SK-N-SH (cell line): ENCODE results near the gene SCGB3A1. TPM values are rescaled to one million over a fixed set of nuclear protein-coding genes. Genes with fewer than 3 reads are reported as not detected.

Experiments
- CTCF ChIA-PET: fragments of 300-600, 350-600 bp; formaldehyde crosslinking; extraction: SDS; loops from one replicate; lab custom pipeline; 2021; lab: Yijun Ruan, JAX
- POLR2A ChIA-PET: fragments of 350-600 bp; sonication (Branson Sonifier 250); formaldehyde crosslinking; extraction: SDS; loops from one replicate; lab custom pipeline; 2020; ENCODE audit warnings: antibody characterized with exemption, inconsistent platforms; lab: Yijun Ruan, JAX
- DNase-seq: peaks from one replicate; pipeline ENCODE4 v3.0.0; 2012
- H2AFZ ChIP-seq: fragments of 200-600 bp; sonication (generic); 2 replicates; pipeline ENCODE4 v1.8.1; 2016; ENCODE audit warnings: antibody characterized with exemption, mild to moderate bottlenecking, low read depth
- H3F3A ChIP-seq: fragments of 200-600 bp; sonication (generic); replicated peaks from 2 replicates; pipeline ENCODE3; 2016; ENCODE audit warnings: antibody characterized with exemption, mild to moderate bottlenecking; ENCODE audit not compliant: insufficient read depth
- H3K27ac ChIP-seq, 2 experiments: fragments of 200-500 bp in 1 of 2; fragments of 200-600 bp in 1 of 2; sonication (Bioruptor generic) in 1 of 2; sonication (generic), shearing (Covaris generic) in 1 of 2; 2 replicates each; pipeline versions ENCODE4 v1.5.1 to v1.6.1; 2014 to 2016; ENCODE audit warnings: low read depth in 2 of 2, inconsistent platforms in 1 of 2, low read length in 1 of 2, mild to moderate bottlenecking in 1 of 2, mixed read lengths in 1 of 2
- H3K27me3 ChIP-seq: fragments of 200-600 bp; sonication (generic), shearing (Covaris generic); 2 replicates; pipeline ENCODE4 v1.6.1; 2016; ENCODE audit warnings: mixed run types; ENCODE audit not compliant: insufficient read depth
- H3K36me3 ChIP-seq, 2 experiments: fragments of 200-500 bp in 1 of 2; fragments of 200-600 bp in 1 of 2; sonication (Bioruptor generic) in 1 of 2; sonication (generic) in 1 of 2; replicated peaks in 1 of 2; 2 replicates each; pipeline versions ENCODE3 to v1.5.1; 2014 to 2016; ENCODE audit warnings: low read length in 1 of 2, mild to moderate bottlenecking in 1 of 2; ENCODE audit not compliant: insufficient read depth in 2 of 2, control insufficient read depth in 1 of 2
- H3K4me1 ChIP-seq, 2 experiments: fragments of 200-500 bp in 1 of 2; fragments of 200-600 bp in 1 of 2; sonication (Bioruptor generic) in 1 of 2; sonication (generic), shearing (Covaris generic) in 1 of 2; 2 replicates each; pipeline versions ENCODE4 v1.5.1 to v1.6.1; 2014 to 2016; ENCODE audit warnings: low read depth in 1 of 2, low read length in 1 of 2, mixed run types in 1 of 2; ENCODE audit not compliant: insufficient read depth in 2 of 2, control insufficient read depth in 1 of 2
- H3K4me2 ChIP-seq: fragments of 200-600 bp; sonication (generic), shearing (Covaris generic); 2 replicates; pipeline ENCODE4 v1.6.1; 2017; ENCODE audit warnings: mixed run types
- H3K4me3 ChIP-seq, 2 experiments: fragments of 200-500 bp in 1 of 2; fragments of 200-600 bp in 1 of 2; sonication (Bioruptor generic) in 1 of 2; sonication (generic), shearing (Covaris generic) in 1 of 2; 2 replicates each; pipeline versions ENCODE4 v1.5.1 to v1.8.1; 2014 to 2016; ENCODE audit warnings: low read depth in 2 of 2, inconsistent platforms in 1 of 2, low read length in 1 of 2, mild to moderate bottlenecking in 1 of 2, mixed read lengths in 1 of 2, moderate library complexity in 1 of 2
- H3K79me2 ChIP-seq: fragments of 200-600 bp; sonication (generic); 2 replicates; pipeline ENCODE4 v1.8.1; 2017; ENCODE audit warnings: mild to moderate bottlenecking; ENCODE audit not compliant: insufficient read depth
- H3K9ac ChIP-seq: fragments of 200-600 bp; sonication (generic); 2 replicates; pipeline ENCODE4 v1.6.1; 2017; ENCODE audit warnings: mixed run types
- H3K9me2 ChIP-seq: fragments of 200-600 bp; sonication (generic); 2 replicates; pipeline ENCODE4 v1.6.1; 2017; ENCODE audit warnings: mixed run types
- H3K9me3 ChIP-seq: fragments of 200-600 bp; sonication (generic); 2 replicates; pipeline ENCODE4 v1.6.1; 2017; ENCODE audit warnings: mixed run types, mild to moderate bottlenecking, moderate library complexity
- H4K20me1 ChIP-seq: fragments of 200-600 bp; sonication (generic); 2 replicates; pipeline ENCODE4 v1.6.1; 2017; ENCODE audit warnings: mild to moderate bottlenecking, mixed run types; ENCODE audit not compliant: insufficient read depth
- CHD2 ChIP-seq: fragments of 150-350 bp; IDR thresholded peaks from 2 replicates; pipeline ENCODE4 v1.6.1; 2018; ENCODE audit warnings: low read length; ENCODE audit not compliant: partially characterized antibody
- ELF1 ChIP-seq: IDR thresholded peaks from 2 replicates; pipeline ENCODE4 v1.4.0; 2012
- EP300 ChIP-seq, 2 experiments: IDR thresholded peaks; 2 replicates each; pipeline versions ENCODE4 v1.4.0 to v1.6.1; 2012; ENCODE audit warnings: borderline replicate concordance in 1 of 2, low read depth in 1 of 2, low read length in 1 of 2
- EZH2phosphoT487 ChIP-seq: fragments of 200-600 bp; sonication (generic); IDR thresholded peaks from 2 replicates; pipeline ENCODE4 v1.6.1; 2017; ENCODE audit warnings: low read depth, mixed run types, mild to moderate bottlenecking, antibody characterized with exemption, moderate library complexity, borderline replicate concordance
- GABPA ChIP-seq: IDR thresholded peaks from 2 replicates; pipeline ENCODE4 v1.4.0; 2012; ENCODE audit warnings: low read depth, mild to moderate bottlenecking
- MEF2A ChIP-seq: IDR thresholded peaks from 2 replicates; pipeline ENCODE4 v1.4.0; 2012; ENCODE audit warnings: low read depth, borderline replicate concordance
- RAD21 ChIP-seq: IDR thresholded peaks from 2 replicates; pipeline ENCODE4 v1.6.1; 2012; ENCODE audit warnings: mild to moderate bottlenecking, low read length
- RFX5 ChIP-seq: IDR thresholded peaks from 2 replicates; pipeline ENCODE4 v1.6.1; 2012; ENCODE audit warnings: mild to moderate bottlenecking, improper control_type of control experiment, low read length
- SIN3A ChIP-seq: IDR thresholded peaks from 2 replicates; pipeline ENCODE4 v1.6.1; 2012; ENCODE audit warnings: low read depth, mild to moderate bottlenecking, low read length, moderate library complexity, borderline replicate concordance
- SMC3 ChIP-seq: IDR thresholded peaks from 2 replicates; pipeline ENCODE4 v1.6.1; 2012; ENCODE audit warnings: low read depth, low read length, improper control_type of control experiment
- TCF12 ChIP-seq: IDR thresholded peaks from 2 replicates; pipeline ENCODE4 v1.4.0; 2012
- TEAD4 ChIP-seq: IDR thresholded peaks from 2 replicates; pipeline ENCODE4 v1.4.0; 2012; ENCODE audit warnings: mild to moderate bottlenecking, borderline replicate concordance; ENCODE audit not compliant: insufficient read depth
- YY1 ChIP-seq: IDR thresholded peaks from 2 replicates; pipeline ENCODE4 v1.4.0; 2012; ENCODE audit warnings: low read depth, mild to moderate bottlenecking
- WGBS: methylation state at CpG from one replicate; pipeline ENCODE4 v1.1.6; 2017; ENCODE audit warnings: low lambda C conversion rate; 5-methylcytosine and 5-hydroxymethylcytosine counted together
- polyA plus RNA-seq, 3 experiments: library from polyadenylated mRNA; depleted of rRNA; stranded (reverse); fragments of >200 nt; gene quantifications; 2 replicates each; pipeline ENCODE4 v1.2.3, GENCODE V29; 2012
- TF ChIP-seq, protein P1 (sequence below): IDR thresholded peaks from 2 replicates; pipeline ENCODE4 v1.4.0; 2012; ENCODE audit warnings: low read depth
- TF ChIP-seq, protein P2 (sequence below): IDR thresholded peaks from 2 replicates; pipeline ENCODE4 v1.4.0; 2012; ENCODE audit warnings: low read depth, borderline replicate concordance
- TF ChIP-seq, protein P3 (sequence below): IDR thresholded peaks from 2 replicates; pipeline ENCODE4 v1.6.1; 2012; ENCODE audit warnings: mild to moderate bottlenecking, low read depth, low read length, moderate library complexity
- TF ChIP-seq, protein P4 (sequence below): fragments of 150-350 bp; IDR thresholded peaks from 2 replicates; pipeline ENCODE4 v1.6.1; 2017; ENCODE audit warnings: antibody characterized with exemption, low read length, low read depth, borderline replicate concordance
- TF ChIP-seq, protein P5 (sequence below): fragments of 200-600 bp; sonication (generic); IDR thresholded peaks from 2 replicates; pipeline ENCODE4 v1.6.1; 2017; ENCODE audit warnings: antibody characterized with exemption, mild to moderate bottlenecking, moderate library complexity

The SCGB3A1 gene
- polyA plus RNA-seq, 1 of the 3 experiments (the other 2 are of a cell fraction): not detected

DNA sequence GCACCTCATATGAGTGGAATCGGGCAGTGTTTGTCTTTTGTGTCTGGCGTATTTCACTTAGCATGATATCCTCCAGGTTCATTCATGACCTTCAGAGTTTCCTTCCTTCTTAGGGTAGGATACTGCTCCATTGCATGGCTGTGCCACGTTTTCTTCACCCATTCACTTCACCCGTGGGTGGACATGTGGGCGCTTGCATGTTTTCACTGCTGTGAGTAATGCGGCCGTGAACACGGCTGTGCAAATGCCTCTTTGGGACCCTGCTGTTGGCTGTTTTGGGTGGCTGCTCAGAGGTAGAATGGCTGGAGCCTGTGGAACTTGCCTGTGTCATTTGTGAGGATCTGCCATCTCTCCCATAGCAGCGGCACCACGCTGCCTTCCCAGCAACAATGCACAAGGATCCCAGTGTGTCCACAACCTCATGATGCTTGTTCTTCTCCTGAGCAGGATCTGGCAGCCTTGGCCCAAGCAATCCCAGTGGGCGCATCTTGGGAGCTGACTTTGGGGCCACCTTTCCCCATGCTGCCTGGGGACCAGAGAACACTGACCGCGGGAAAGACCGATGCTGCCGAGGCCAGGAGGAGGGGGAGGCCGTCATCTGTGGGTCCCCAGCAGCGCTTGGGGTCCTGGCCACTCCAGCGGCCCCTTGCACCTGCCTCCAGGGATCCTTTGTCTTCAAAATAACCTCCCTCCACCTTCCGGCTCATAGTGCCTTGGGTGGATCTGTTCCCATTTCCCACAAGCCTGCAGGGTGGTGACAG lies 2.3 kb upstream of the SCGB3A1 start:
- H2AFZ ChIP-seq: no peak overlapping the region
- no peak overlapping the region for H3K9ac ChIP-seq
- no peaks in the 10 kb centered on the region for H3K9me2 ChIP-seq
- ChIA-PET CTCF (interaction anchor here (0.6 to 5.4 kb wide), 2 partner anchors 12 to 13 kb away, joined by 3 to 21 read pairs; no protein-coding TSS in a partner anchor), POLR2A (no interaction called here)
- no peak for TF ChIP-seq CHD2
- TF ChIP-seq SIN3A: no peak
- TF ChIP-seq YY1: no peak
- no peak for TF ChIP-seq TEAD4
- TF ChIP-seq, protein P1, sequence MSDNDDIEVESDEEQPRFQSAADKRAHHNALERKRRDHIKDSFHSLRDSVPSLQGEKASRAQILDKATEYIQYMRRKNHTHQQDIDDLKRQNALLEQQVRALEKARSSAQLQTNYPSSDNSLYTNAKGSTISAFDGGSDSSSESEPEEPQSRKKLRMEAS: no peak
- TF ChIP-seq MEF2A: no peak
- TF ChIP-seq SMC3: no peak
- no peak for TF ChIP-seq GABPA
- TF ChIP-seq, protein P2, sequence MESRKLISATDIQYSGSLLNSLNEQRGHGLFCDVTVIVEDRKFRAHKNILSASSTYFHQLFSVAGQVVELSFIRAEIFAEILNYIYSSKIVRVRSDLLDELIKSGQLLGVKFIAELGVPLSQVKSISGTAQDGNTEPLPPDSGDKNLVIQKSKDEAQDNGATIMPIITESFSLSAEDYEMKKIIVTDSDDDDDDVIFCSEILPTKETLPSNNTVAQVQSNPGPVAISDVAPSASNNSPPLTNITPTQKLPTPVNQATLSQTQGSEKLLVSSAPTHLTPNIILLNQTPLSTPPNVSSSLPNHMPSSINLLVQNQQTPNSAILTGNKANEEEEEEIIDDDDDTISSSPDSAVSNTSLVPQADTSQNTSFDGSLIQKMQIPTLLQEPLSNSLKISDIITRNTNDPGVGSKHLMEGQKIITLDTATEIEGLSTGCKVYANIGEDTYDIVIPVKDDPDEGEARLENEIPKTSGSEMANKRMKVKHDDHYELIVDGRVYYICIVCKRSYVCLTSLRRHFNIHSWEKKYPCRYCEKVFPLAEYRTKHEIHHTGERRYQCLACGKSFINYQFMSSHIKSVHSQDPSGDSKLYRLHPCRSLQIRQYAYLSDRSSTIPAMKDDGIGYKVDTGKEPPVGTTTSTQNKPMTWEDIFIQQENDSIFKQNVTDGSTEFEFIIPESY: no peak
- no peak for TF ChIP-seq EP300 (IDR thresholded peaks at IDR 0.05; ENCODE audit: borderline replicate concordance in 1 of 2, low read depth in 1 of 2, low read length in 1 of 2)
- TF ChIP-seq, all 33 proteins: peak for 0
- DNase-seq: peak; percentile 13
- no peaks in the 10 kb centered on the region for H3K79me2 ChIP-seq
- no peaks in the 10 kb centered on the region for H3F3A ChIP-seq
- no peaks in the 10 kb centered on the region for H3K4me1 ChIP-seq
- no peaks in the 10 kb centered on the region for H3K36me3 ChIP-seq
- no peaks in the 10 kb centered on the region for H3K9me3 ChIP-seq
- H3K4me2 ChIP-seq: no peak overlapping the region
- WGBS: 56% methylated on average over 13 of the region's 19 CpGs
- no peak overlapping the region for H3K27ac ChIP-seq
- no peaks in the 10 kb centered on the region for H4K20me1 ChIP-seq
- H3K27me3 ChIP-seq: peaks cover 48% of the 10 kb centered on the region; the same call in 1 of the 2 replicates
- no peak overlapping the region for H3K4me3 ChIP-seq

DNA sequence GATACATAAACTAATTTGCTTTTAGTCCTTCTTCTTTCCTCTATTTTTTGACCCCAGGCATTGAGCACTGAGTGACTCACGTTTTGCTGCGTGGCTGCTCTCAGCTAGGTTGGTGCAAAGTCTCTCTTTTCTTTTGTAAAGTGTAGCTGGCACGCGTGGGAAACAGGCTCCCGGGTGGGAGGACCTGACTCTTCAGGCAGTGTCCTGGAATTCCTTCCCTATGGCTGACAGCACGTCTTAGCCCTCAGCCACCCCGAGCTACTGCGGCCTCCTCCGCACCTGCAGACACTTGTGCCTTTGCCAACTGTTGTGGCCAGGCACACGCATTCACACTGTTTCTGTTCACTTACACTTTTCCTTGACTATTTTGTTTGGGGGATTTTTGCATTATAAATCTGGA lies 877 bp upstream of the SCGB3A1 start:
- Histone ChIP-seq H4K20me1 (no peaks in the 10 kb centered on the region), H3K4me3 (no peak overlapping the region), H3K27me3 (peaks cover 53% of the 10 kb centered on the region; the same call in 1 of the 2 replicates), H3K36me3 (no peaks in the 10 kb centered on the region), H3K4me1 (no peaks in the 10 kb centered on the region), H3F3A (no peaks in the 10 kb centered on the region), H3K9me2 (no peaks in the 10 kb centered on the region), H3K9ac (no peak overlapping the region), H2AFZ (no peak overlapping the region), H3K27ac (no peak overlapping the region), H3K79me2 (no peaks in the 10 kb centered on the region), H3K9me3 (no peaks in the 10 kb centered on the region), H3K4me2 (no peak overlapping the region)
- peak; percentile 7 for DNase-seq
- CTCF ChIA-PET: interaction anchor here (1.0 to 5.4 kb wide), 2 partner anchors 14 to 27 kb away, joined by 3 to 21 read pairs; no protein-coding TSS in a partner anchor
- 68% methylated on average over 10 of the region's 10 CpGs for WGBS
- POLR2A ChIA-PET: no interaction called here
- no peak for TF ChIP-seq TEAD4
- no peak for TF ChIP-seq RAD21
- TF ChIP-seq, protein P3, sequence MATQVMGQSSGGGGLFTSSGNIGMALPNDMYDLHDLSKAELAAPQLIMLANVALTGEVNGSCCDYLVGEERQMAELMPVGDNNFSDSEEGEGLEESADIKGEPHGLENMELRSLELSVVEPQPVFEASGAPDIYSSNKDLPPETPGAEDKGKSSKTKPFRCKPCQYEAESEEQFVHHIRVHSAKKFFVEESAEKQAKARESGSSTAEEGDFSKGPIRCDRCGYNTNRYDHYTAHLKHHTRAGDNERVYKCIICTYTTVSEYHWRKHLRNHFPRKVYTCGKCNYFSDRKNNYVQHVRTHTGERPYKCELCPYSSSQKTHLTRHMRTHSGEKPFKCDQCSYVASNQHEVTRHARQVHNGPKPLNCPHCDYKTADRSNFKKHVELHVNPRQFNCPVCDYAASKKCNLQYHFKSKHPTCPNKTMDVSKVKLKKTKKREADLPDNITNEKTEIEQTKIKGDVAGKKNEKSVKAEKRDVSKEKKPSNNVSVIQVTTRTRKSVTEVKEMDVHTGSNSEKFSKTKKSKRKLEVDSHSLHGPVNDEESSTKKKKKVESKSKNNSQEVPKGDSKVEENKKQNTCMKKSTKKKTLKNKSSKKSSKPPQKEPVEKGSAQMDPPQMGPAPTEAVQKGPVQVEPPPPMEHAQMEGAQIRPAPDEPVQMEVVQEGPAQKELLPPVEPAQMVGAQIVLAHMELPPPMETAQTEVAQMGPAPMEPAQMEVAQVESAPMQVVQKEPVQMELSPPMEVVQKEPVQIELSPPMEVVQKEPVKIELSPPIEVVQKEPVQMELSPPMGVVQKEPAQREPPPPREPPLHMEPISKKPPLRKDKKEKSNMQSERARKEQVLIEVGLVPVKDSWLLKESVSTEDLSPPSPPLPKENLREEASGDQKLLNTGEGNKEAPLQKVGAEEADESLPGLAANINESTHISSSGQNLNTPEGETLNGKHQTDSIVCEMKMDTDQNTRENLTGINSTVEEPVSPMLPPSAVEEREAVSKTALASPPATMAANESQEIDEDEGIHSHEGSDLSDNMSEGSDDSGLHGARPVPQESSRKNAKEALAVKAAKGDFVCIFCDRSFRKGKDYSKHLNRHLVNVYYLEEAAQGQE: no peak
- TF ChIP-seq TCF12: no peak
- TF ChIP-seq MEF2A: no peak
- no peak for TF ChIP-seq EZH2phosphoT487
- TF ChIP-seq SMC3: no peak
- TF ChIP-seq, protein P4, sequence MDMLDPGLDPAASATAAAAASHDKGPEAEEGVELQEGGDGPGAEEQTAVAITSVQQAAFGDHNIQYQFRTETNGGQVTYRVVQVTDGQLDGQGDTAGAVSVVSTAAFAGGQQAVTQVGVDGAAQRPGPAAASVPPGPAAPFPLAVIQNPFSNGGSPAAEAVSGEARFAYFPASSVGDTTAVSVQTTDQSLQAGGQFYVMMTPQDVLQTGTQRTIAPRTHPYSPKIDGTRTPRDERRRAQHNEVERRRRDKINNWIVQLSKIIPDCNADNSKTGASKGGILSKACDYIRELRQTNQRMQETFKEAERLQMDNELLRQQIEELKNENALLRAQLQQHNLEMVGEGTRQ: no peak
- TF ChIP-seq, protein P5, sequence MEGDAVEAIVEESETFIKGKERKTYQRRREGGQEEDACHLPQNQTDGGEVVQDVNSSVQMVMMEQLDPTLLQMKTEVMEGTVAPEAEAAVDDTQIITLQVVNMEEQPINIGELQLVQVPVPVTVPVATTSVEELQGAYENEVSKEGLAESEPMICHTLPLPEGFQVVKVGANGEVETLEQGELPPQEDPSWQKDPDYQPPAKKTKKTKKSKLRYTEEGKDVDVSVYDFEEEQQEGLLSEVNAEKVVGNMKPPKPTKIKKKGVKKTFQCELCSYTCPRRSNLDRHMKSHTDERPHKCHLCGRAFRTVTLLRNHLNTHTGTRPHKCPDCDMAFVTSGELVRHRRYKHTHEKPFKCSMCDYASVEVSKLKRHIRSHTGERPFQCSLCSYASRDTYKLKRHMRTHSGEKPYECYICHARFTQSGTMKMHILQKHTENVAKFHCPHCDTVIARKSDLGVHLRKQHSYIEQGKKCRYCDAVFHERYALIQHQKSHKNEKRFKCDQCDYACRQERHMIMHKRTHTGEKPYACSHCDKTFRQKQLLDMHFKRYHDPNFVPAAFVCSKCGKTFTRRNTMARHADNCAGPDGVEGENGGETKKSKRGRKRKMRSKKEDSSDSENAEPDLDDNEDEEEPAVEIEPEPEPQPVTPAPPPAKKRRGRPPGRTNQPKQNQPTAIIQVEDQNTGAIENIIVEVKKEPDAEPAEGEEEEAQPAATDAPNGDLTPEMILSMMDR: no peak
- TF ChIP-seq ELF1: no peak
- TF ChIP-seq RFX5: no peak
